HG02798 (cell line): ENCODE results near the gene LRGUK.

Source experiments
- ATAC-seq: cut with Tn5 transposase; IDR thresholded peaks from one replicate; pipeline ENCODE4 v1.9.1; 2021; ENCODE audit warnings: mild to moderate bottlenecking; ENCODE audit not compliant: unreplicated experiment, poor library complexity

Gene LRGUK

DNA sequence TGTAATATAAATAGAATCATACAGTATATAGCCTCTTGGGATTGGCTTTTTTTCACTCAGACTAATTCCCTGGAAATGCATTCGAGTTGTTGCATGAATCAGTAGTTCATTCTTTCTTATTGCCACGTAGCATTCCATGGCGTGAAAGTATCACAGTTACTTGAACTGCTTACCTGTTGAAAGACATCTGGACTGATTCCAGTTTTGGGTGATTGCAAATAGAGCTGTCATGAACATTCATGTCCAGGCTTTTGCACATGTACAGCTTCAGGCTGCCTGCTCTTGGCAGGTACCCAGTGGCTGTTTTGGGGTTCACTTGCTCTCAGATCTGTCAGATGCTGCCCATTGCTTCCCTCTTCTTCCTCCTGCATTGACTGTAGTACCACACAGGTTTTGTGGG is 54.9 kb downstream of the LRGUK start:
- no peak for ATAC-seq

GRCh38 chr7:134184767-134185166 is 57.6 kb downstream of the LRGUK start:
- ATAC-seq: no peak

- ATAC-seq: no peak
These were observed 58.9 kb downstream of the LRGUK start for GRCh38 chr7:134186027-134186426.

- ATAC-seq: no peak
These were observed 59.7 kb downstream of the LRGUK start for GRCh38 chr7:134186801-134187200.

- ATAC-seq: no peak
These were observed 60.8 kb downstream of the LRGUK start for GRCh38 chr7:134187893-134188292.

DNA sequence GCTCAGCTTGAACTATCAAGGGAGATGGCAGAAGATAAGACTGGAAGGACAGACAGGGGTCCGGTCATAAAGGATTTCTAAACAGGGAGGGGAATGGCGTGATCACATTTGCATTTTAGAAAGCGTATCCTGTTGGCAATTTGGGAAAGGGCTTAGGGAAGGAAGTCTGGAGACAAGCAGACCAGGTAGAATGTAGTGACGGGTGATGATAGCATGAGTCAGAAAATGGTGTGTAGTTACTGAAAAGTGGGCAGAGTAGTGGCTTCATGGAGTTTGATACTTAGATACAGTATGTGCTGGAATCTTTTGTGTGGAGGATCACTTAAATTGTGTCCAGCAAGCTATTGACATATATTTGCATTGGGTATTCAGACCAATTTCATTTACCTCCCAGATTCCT is 61.2 kb downstream of the LRGUK start:
- no peak for ATAC-seq

DNA sequence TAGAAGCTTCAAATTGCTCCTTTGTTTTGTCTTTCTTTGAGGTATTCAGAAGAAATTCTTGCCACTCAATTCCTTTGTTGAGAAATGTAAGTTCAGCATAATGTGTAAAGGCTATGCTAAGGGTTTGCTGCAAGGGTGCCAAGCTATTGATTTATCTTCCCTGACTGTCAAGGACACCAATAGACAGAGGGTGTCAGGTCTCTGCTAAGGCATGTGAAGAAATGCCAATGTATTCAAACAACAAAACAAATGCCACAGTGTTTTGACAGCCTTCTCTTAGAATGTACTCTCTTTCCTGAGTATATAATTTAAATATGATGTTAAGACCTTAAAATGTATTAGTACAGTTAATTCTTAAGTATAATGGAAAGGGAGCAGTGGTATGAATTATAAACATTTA is 62.4 kb downstream of the LRGUK start:
- no peak for ATAC-seq

GRCh38 chr7:134191876-134192275 is 64.7 kb downstream of the LRGUK start:
- ATAC-seq: no peak

- ATAC-seq: no peak
These were observed 66.1 kb downstream of the LRGUK start for GRCh38 chr7:134193240-134193639.

GRCh38 chr7:134195252-134195651 is 68.1 kb downstream of the LRGUK start:
- no peak for ATAC-seq

- no peak for ATAC-seq
These were observed 69.3 kb downstream of the LRGUK start for GRCh38 chr7:134196439-134196838.

DNA sequence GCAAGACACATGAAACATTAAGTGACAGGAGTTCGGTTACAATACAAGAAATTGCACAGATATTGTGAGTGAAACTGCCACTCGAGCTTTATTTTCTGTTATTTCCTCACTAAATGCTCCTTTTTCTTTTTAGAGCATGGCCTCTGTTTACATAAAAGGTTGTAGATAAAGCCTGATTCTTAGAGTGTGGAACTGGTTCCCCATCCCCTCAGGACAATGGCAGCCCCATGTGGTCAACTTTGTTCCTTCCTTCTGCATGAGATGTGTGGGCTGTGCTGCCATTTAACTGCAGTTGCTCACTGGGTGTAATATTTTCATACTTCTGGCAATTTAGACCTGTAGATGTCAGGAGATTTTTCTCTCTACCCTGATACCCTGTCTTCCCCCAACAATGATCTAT is 70.2 kb downstream of the LRGUK start:
- no peak for ATAC-seq

- ATAC-seq: no peak
These were observed 73.8 kb downstream of the LRGUK start for GRCh38 chr7:134200970-134201369.

DNA sequence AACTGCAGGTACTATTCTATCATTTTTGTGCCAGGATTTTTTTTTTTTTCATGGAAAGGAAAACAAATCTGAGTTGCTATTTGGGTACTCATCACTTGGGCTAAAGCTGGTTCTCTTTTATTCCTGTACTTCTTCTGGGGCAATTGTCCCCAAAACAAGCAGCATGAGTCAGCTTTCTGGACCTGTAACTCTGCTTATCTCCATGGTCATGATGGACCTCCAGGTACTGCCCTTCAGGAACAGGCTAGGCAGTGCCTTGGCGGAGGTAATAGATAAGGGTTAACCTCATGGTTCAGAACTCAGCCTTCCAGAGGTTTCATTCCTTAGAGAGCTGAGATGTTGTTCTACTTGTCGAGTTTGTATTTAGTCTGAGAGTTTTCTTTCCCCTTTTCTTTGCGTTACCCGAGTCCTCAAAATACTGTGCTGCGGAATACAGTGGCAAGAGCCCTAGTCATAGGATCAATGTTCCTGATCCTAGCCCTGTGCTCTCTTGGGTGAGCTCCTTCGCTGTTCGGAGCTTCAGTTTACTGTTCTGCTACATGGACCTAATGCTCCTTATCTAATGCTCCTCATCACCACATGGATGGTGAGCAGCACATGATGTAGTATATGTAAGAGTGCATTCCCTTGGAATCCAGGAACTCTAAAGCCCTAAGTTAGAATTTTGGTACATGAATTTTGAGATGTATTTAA is 74.6 kb downstream of the LRGUK start:
- ATAC-seq: no peak

- ATAC-seq: no peak
These were observed 76.2 kb downstream of the LRGUK start for GRCh38 chr7:134203186-134203889.

- ATAC-seq: no peak
These were observed 82.3 kb downstream of the LRGUK start for GRCh38 chr7:134209322-134210015.

GRCh38 chr7:134210227-134210626 is 83.1 kb downstream of the LRGUK start:
- no peak for ATAC-seq

DNA sequence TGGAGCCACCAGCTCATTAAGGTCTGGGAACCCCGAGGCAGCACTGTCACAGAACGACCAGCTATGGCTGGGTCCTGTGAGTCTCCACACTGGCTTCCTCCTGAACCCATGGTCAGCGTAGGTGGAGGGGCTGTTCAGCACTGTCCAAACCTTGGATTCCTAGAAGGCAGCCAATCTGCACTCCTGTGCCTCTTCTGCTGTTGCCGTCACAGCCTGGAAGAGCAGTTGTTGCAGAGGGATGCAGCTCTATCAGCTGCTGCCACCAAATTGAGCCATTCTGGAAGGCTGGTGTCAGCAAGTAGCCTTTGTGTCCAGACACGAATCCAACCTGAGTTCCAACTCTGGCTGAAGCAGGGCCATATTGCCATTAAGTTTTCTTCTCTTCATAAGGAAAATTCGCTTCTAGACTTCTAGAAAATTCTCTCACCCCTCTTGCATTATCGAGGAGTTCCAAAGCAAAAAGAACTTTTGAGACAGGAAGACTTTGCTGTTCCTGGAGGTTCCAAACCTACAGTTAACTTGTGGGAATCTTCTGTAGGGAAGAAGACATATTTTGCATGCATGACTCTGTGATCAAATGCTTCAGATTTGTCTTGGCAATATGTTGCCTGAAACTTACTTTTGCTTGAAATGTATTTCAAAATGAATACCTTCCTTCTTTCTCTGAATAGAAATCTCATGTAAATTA is 84.0 kb downstream of the LRGUK start:
- no peak for ATAC-seq

DNA sequence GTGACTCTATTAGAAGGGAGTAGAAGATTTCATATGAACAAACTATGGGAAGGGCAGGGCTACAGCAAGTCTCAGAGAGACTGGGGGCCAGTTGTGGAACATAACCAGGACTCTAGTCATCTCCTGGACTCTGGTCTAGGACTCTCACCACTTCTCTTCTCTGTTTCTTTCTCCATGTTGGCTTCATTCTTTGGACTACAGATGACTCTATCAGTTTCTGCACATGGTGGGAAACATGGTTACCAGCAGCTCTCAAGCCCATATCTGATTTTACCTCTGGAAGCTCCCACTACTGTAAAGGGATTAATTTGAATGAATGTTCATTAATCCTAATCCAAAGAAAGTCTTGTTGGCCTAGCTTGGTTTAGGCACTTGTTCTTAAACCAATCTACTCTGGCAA is 84.7 kb downstream of the LRGUK start:
- no peak for ATAC-seq

DNA sequence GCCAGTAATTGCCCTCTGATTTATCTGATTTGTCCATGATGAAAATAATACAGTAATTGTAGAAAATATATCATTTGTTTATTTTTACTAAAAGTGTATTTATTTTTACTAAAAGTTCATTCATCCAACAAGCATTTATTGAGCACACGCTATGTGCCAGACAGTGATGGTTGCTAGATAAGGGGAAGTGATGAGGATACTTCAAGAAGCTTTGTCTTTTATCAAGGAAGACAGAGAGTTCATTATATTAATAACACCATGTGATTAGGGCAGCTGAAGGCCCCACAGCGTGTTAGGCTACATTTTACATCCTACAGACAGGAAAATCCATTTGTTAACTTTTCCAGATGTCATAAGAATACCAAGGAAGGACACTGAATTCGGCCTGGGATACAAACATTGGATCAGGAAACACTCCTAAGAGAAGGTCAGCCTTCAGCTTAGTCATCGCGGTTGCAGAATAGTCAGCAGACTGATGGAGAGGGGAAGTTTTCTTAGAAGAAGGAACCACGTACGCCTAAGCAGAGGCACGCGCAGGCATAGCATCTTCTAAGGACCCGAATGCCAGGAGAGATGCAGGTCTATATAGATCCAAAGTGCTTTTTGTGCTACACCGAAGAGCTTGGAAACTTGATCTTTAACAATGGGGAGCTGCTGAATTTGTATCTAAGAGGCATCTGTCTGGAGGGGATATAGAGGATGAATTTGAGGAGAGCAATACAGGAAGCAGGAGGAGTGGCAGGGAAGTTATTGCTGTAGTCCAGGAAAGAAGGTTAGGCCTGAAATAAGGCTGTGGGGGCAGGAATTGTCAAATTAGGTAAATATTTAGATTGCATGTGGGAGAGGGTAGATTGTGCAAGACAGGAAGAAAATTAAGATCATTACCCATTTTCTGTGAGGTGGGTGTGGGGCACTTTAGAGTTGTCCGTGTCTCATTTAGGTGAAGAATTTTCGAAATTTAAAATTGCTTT is 85.7 kb downstream of the LRGUK start:
- no peak for ATAC-seq
